ENCODE data around the gene ZNF22.

The ZNF22 gene

GRCh38 chr10:44978213-44978569 lies 22.5 kb upstream of the ZNF22 start:
- peak overlapping the region; percentile 2 for H3K4me3 ChIP-seq (ENCODE audit: severe bottlenecking)
- ATAC-seq (ENCODE audit: low read depth) (no peak), DNase-seq (ENCODE audit: low spot score) (no peak)
- TF ChIP-seq CTCF (IDR thresholded peaks at IDR 0.05; ENCODE audit: poor library complexity, severe bottlenecking) = no peak
- H3K4me1 ChIP-seq (ENCODE audit: insufficient read depth, poor library complexity, severe bottlenecking) = peaks cover 43% of the 10 kb centered on the region
- H3K9me3 ChIP-seq (ENCODE audit: severe bottlenecking) = no peaks in the 10 kb centered on the region
- H3K36me3 ChIP-seq (ENCODE audit: low read depth) = no peaks in the 10 kb centered on the region
- no peaks in the 10 kb centered on the region for H3K27me3 ChIP-seq (ENCODE audit: insufficient read depth, poor library complexity, severe bottlenecking)
- no peak overlapping the region for H3K27ac ChIP-seq (ENCODE audit: poor library complexity, severe bottlenecking)

GRCh38 chr10:44978570-44979280 lies 22.0 kb upstream of the ZNF22 start, which contains the start of gene DEPP1:
DEPP1 (minus strand) TSS chr10:44978809; CDS start chr10:44978030, 779 bp downstream.
- no peak for TF ChIP-seq CTCF (IDR thresholded peaks at IDR 0.05; ENCODE audit: poor library complexity, severe bottlenecking)
- H3K36me3 ChIP-seq (ENCODE audit: low read depth) = no peaks in the 10 kb centered on the region
- H3K4me3 ChIP-seq (ENCODE audit: severe bottlenecking) = peak within 1 kb of the TSS; percentile 2
- peak within 1 kb of the TSS; percentile 91 for H3K27ac ChIP-seq (ENCODE audit: poor library complexity, severe bottlenecking)
- peaks cover 43% of the 10 kb centered on the region for H3K4me1 ChIP-seq (ENCODE audit: insufficient read depth, poor library complexity, severe bottlenecking)
- ATAC-seq (ENCODE audit: low read depth) (peak; percentile 61), DNase-seq (ENCODE audit: low spot score) (peak; percentile 87)
- no peaks in the 10 kb centered on the region for H3K9me3 ChIP-seq (ENCODE audit: severe bottlenecking)
- no peaks in the 10 kb centered on the region for H3K27me3 ChIP-seq (ENCODE audit: insufficient read depth, poor library complexity, severe bottlenecking)

GRCh38 chr10:44979281-44980191 lies 21.2 kb upstream of the ZNF22 start:
- ATAC-seq (ENCODE audit: low read depth) (no peak), DNase-seq (ENCODE audit: low spot score) (no peak)
- no peak overlapping the region for H3K4me3 ChIP-seq (ENCODE audit: severe bottlenecking)
- TF ChIP-seq CTCF (IDR thresholded peaks at IDR 0.05; ENCODE audit: poor library complexity, severe bottlenecking) = no peak
- peaks cover 43% of the 10 kb centered on the region for H3K4me1 ChIP-seq (ENCODE audit: insufficient read depth, poor library complexity, severe bottlenecking)
- peak overlapping the region; percentile 91 for H3K27ac ChIP-seq (ENCODE audit: poor library complexity, severe bottlenecking)
- H3K36me3 ChIP-seq (ENCODE audit: low read depth) = no peaks in the 10 kb centered on the region
- no peaks in the 10 kb centered on the region for H3K27me3 ChIP-seq (ENCODE audit: insufficient read depth, poor library complexity, severe bottlenecking)
- H3K9me3 ChIP-seq (ENCODE audit: severe bottlenecking) = no peaks in the 10 kb centered on the region

- ATAC-seq (ENCODE audit: low read depth) = no peak
- no peaks in the 10 kb centered on the region for H3K9me3 ChIP-seq (ENCODE audit: severe bottlenecking)
Observed at GRCh38 chr10:44980309-44981171, 20.2 kb upstream of the ZNF22 start.

More at GRCh38 chr10:44980309-44981171, 20.2 kb upstream of the ZNF22 start:
- TF ChIP-seq CTCF (IDR thresholded peaks at IDR 0.05; ENCODE audit: poor library complexity, severe bottlenecking) = no peak
- H3K27me3 ChIP-seq (ENCODE audit: insufficient read depth, poor library complexity, severe bottlenecking) = no peaks in the 10 kb centered on the region
- H3K4me3 ChIP-seq (ENCODE audit: severe bottlenecking) = no peak overlapping the region
- peak overlapping the region; percentile 91 for H3K27ac ChIP-seq (ENCODE audit: poor library complexity, severe bottlenecking)
- no peak for DNase-seq (ENCODE audit: low spot score)
- H3K36me3 ChIP-seq (ENCODE audit: low read depth) = no peaks in the 10 kb centered on the region
- peaks cover 43% of the 10 kb centered on the region for H3K4me1 ChIP-seq (ENCODE audit: insufficient read depth, poor library complexity, severe bottlenecking)

Data from RWPE2 (cell line).